Measurements from ENCODE around the gene STEAP3.
"Not testable (repeated sequence)": the region's sequence is repeated elsewhere in the genome, so short reads cannot be mapped to it uniquely, and the experiment has no call there.

STEAP3 gene

DNA sequence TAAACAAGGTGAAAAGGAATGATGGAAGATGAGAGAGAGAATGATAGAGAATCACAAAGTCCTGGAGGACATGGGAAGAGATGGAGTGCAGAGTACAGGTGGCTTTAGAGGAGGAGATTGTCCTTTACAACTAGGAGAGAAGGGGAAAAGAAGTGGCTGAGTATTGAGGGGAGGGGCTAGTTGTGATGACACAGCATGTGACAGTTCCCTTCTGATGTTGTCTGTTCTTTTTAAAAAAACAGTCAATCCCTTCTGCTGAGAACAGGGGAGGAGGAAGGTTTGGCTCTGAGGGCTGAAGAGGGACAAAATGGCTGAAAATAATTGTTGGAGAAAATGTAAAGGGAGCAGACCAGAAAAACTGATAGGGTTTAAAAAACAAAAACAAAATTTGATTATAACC lies 44.0 kb downstream of the STEAP3 start:
- H3K4me1 ChIP-seq (ENCODE audit: low read length) = no peaks in the 10 kb centered on the region

DNA sequence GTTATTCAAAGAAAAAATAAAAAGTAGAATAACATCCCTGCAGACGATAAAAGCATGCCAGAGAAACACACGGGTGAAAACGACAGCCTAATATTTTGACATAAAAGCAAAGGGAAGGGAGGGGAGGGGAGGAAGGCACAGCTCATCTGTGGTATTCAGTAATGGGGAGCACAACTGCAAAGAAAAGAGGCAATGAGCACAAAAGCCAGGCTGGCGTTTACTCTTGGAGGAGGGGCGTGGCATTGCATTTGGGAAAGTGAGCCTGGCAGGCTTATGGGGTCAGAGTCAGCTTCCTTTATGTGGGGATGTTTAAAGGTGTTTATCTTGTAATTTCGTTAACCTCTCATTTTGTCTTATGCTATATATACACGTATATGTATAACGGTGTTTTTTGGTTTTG lies 53.2 kb downstream of the STEAP3 start:
- TF ChIP-seq, protein P1, sequence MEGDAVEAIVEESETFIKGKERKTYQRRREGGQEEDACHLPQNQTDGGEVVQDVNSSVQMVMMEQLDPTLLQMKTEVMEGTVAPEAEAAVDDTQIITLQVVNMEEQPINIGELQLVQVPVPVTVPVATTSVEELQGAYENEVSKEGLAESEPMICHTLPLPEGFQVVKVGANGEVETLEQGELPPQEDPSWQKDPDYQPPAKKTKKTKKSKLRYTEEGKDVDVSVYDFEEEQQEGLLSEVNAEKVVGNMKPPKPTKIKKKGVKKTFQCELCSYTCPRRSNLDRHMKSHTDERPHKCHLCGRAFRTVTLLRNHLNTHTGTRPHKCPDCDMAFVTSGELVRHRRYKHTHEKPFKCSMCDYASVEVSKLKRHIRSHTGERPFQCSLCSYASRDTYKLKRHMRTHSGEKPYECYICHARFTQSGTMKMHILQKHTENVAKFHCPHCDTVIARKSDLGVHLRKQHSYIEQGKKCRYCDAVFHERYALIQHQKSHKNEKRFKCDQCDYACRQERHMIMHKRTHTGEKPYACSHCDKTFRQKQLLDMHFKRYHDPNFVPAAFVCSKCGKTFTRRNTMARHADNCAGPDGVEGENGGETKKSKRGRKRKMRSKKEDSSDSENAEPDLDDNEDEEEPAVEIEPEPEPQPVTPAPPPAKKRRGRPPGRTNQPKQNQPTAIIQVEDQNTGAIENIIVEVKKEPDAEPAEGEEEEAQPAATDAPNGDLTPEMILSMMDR (IDR thresholded peaks at IDR 0.05; ENCODE audit: low read depth, low read length) = no peak
- no peak for TF ChIP-seq EZH2phosphoT487 (IDR thresholded peaks at IDR 0.05; ENCODE audit: low read depth)
- Histone ChIP-seq H2AFZ (ENCODE audit: low read depth, low read length) (no peak overlapping the region), H3K9me3 (ENCODE audit: insufficient read depth, low read length) (no peaks in the 10 kb centered on the region), H4K20me1 (ENCODE audit: insufficient read depth, low read length) (no peaks in the 10 kb centered on the region), H3K4me1 (ENCODE audit: low read length) (no peaks in the 10 kb centered on the region), H3K79me2 (ENCODE audit: low read length) (no peaks in the 10 kb centered on the region), H3K36me3 (replicated peaks; ENCODE audit: low read depth, low read length) (no peaks in the 10 kb centered on the region), H3K4me3 (ENCODE audit: low read length) (no peak overlapping the region), H3K4me2 (ENCODE audit: low read length) (no peak overlapping the region), H3K27ac (ENCODE audit: low read length) (no peak overlapping the region), H3K9ac (ENCODE audit: low read length) (no peak overlapping the region), H3K27me3 (ENCODE audit: low read depth, low read length) (no peaks in the 10 kb centered on the region)

More for the DNA sequence above, 44.0 kb downstream of the STEAP3 start:
- H3K4me2 ChIP-seq (ENCODE audit: low read length) = no peak overlapping the region
- no peak overlapping the region for H3K4me3 ChIP-seq (ENCODE audit: low read length)
- H2AFZ ChIP-seq (ENCODE audit: low read depth, low read length) = no peak overlapping the region
- H3K27me3 ChIP-seq (ENCODE audit: low read depth, low read length) = no peaks in the 10 kb centered on the region
- H3K9me3 ChIP-seq (ENCODE audit: insufficient read depth, low read length) = 0 out of 2 replicates have a peak, but pooled peaks cover 3% of the 10 kb centered on the region
- H4K20me1 ChIP-seq (ENCODE audit: insufficient read depth, low read length) = no peaks in the 10 kb centered on the region
- H3K27ac ChIP-seq (ENCODE audit: low read length) = no peak overlapping the region
- TF ChIP-seq, protein P1 (IDR thresholded peaks at IDR 0.05; ENCODE audit: low read depth, low read length) = no peak
- no peak for TF ChIP-seq EZH2phosphoT487 (IDR thresholded peaks at IDR 0.05; ENCODE audit: low read depth)
- H3K9ac ChIP-seq (ENCODE audit: low read length) = no peak overlapping the region
- no peaks in the 10 kb centered on the region for H3K36me3 ChIP-seq (replicated peaks; ENCODE audit: low read depth, low read length)
- H3K79me2 ChIP-seq (ENCODE audit: low read length) = no peaks in the 10 kb centered on the region

DNA sequence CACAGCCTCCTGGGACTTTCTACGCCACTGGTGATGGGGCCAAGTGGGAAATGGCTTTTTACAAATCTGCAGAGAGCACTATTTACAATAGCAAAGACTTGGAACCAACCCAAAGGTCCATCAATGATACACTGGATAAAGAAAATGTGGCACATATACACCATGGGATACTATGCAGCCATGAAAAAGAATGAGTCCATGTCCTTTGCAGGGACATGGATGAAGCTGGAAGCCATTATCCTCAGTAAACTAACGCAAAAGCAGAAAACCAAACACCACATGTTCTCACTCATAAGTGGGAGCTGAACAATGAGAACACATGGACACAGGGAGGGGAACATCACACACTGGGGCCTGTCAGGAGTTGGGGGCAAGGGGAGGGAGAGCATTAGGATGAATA lies 54.8 kb downstream of the STEAP3 start:
- not testable (repeated sequence) for H3K79me2 ChIP-seq (ENCODE audit: low read length); H3K27me3 ChIP-seq (ENCODE audit: low read depth, low read length); H3K4me3 ChIP-seq (ENCODE audit: low read length); H3K27ac ChIP-seq (ENCODE audit: low read length); H3K4me1 ChIP-seq (ENCODE audit: low read length); H3K36me3 ChIP-seq (replicated peaks; ENCODE audit: low read depth, low read length); H2AFZ ChIP-seq (ENCODE audit: low read depth, low read length); H3K9me3 ChIP-seq (ENCODE audit: insufficient read depth, low read length); H3K4me2 ChIP-seq (ENCODE audit: low read length); H3K9ac ChIP-seq (ENCODE audit: low read length); H4K20me1 ChIP-seq (ENCODE audit: insufficient read depth, low read length)

DNA sequence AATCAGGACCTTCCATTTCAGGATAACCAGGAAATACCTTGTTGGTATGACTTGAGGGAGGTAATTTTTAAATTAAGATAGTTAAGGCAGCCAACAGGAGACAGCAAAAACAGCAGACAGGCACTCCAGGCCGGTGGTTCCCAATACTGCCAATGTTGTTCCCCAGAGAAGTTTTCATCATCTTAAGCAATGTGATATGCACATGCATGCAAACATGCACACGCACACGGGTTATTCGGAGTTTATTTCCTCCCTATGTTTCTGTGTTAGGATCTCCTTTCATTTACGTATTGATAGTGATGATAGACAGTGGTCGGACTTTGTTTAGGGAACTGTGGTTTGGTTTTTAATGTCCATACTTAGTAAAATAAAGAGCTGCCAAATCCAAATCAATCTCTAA lies 55.3 kb downstream of the STEAP3 start:
- H3K4me3 ChIP-seq (ENCODE audit: low read length) = no peak overlapping the region
- no peaks in the 10 kb centered on the region for H3K27me3 ChIP-seq (ENCODE audit: low read depth, low read length)
- H3K36me3 ChIP-seq (replicated peaks; ENCODE audit: low read depth, low read length) = no peaks in the 10 kb centered on the region
- H3K4me2 ChIP-seq (ENCODE audit: low read length) = no peak overlapping the region
- H4K20me1 ChIP-seq (ENCODE audit: insufficient read depth, low read length) = no peaks in the 10 kb centered on the region
- H2AFZ ChIP-seq (ENCODE audit: low read depth, low read length) = no peak overlapping the region
- no peaks in the 10 kb centered on the region for H3K4me1 ChIP-seq (ENCODE audit: low read length)
- no peak overlapping the region for H3K27ac ChIP-seq (ENCODE audit: low read length)
- H3K79me2 ChIP-seq (ENCODE audit: low read length) = no peaks in the 10 kb centered on the region
- no peaks in the 10 kb centered on the region for H3K9me3 ChIP-seq (ENCODE audit: insufficient read depth, low read length)
- no peak overlapping the region for H3K9ac ChIP-seq (ENCODE audit: low read length)
- TF ChIP-seq, protein P1 (IDR thresholded peaks at IDR 0.05; ENCODE audit: low read depth, low read length) = no peak
- no peak for TF ChIP-seq EZH2phosphoT487 (IDR thresholded peaks at IDR 0.05; ENCODE audit: low read depth)

DNA sequence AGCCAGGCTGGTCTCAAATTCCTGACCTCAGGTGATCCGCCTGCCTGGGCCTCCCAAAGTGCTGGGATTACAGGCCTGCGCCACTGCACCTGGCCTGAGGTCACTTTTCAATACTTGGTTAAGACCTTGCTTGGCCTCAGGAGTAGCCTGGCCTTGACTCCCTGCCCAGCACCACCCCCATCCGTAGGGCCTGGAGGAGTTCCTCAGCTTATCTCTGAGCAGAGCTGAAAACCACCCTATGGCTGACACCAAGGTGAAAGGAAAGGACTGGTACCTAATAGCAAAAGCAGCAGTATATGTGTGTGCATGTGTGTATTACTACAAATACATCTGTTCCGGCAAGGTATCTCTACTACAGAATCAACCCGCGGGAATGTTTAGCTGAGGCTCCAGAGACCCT lies 56.0 kb downstream of the STEAP3 start:
- Histone ChIP-seq H3K27me3 (ENCODE audit: low read depth, low read length) (no peaks in the 10 kb centered on the region), H3K4me1 (ENCODE audit: low read length) (no peaks in the 10 kb centered on the region), H2AFZ (ENCODE audit: low read depth, low read length) (no peak overlapping the region), H3K27ac (ENCODE audit: low read length) (no peak overlapping the region), H3K4me3 (ENCODE audit: low read length) (no peak overlapping the region), H3K79me2 (ENCODE audit: low read length) (no peaks in the 10 kb centered on the region), H3K9me3 (ENCODE audit: insufficient read depth, low read length) (no peaks in the 10 kb centered on the region), H3K4me2 (ENCODE audit: low read length) (no peak overlapping the region), H4K20me1 (ENCODE audit: insufficient read depth, low read length) (no peaks in the 10 kb centered on the region), H3K36me3 (replicated peaks; ENCODE audit: low read depth, low read length) (no peaks in the 10 kb centered on the region), H3K9ac (ENCODE audit: low read length) (no peak overlapping the region)
- TF ChIP-seq, protein P1 (IDR thresholded peaks at IDR 0.05; ENCODE audit: low read depth, low read length) = no peak
- no peak for TF ChIP-seq EZH2phosphoT487 (IDR thresholded peaks at IDR 0.05; ENCODE audit: low read depth)
